ENCODE data around the gene PSMD7.

- TF ChIP-seq CTCF (IDR thresholded peaks at IDR 0.05) = no peak
- no peak for TF ChIP-seq POLR2A (IDR thresholded peaks at IDR 0.05)
Measured at GRCh38 chr16:74261068-74261467, 35.5 kb upstream of the PSMD7 start.
